Activated CD8-positive, alpha-beta T cell treated with anti-CD3 and anti-CD28 coated beads, Interleukin-2, amount 10 ng/mL, durations not matched to agents 7 days and 5 days (primary cell): Measurements from ENCODE around the gene CATSPER3. TPM values are rescaled to one million over a fixed set of nuclear protein-coding genes. Genes with fewer than 3 reads are reported as not detected.

Experiments
- ATAC-seq: fragments of 150-1000 bp; cut with Tn5 transposase; one replicate; pipeline ENCODE4 v1.10.0; 2021; ENCODE audit warnings: moderate library complexity
- CTCF ChIA-PET: fragments of 350-600 bp; sonication (Branson Sonifier 250); formaldehyde crosslinking; loops from one replicate; lab custom pipeline; 2021; ENCODE audit warnings: antibody characterized with exemption; lab: Charles Lee
- POLR2A ChIA-PET: fragments of 350-600 bp; sonication (Branson Sonifier 250); formaldehyde crosslinking; loops from one replicate; lab custom pipeline; 2021; ENCODE audit warnings: antibody characterized with exemption; lab: Charles Lee
- DNase-seq: peaks from one replicate; pipeline ENCODE4 v3.0.0-alpha.2; 2020
- H3K27ac Mint-ChIP-seq: one replicate; pipeline ENCODE4 v1.8.0; 2021; ENCODE audit warnings: mild to moderate bottlenecking, mixed read lengths
- H3K27me3 Mint-ChIP-seq: one replicate; pipeline ENCODE4 v1.8.0; 2021; ENCODE audit warnings: low read depth, mixed read lengths
- H3K36me3 Mint-ChIP-seq: one replicate; pipeline ENCODE4 v1.8.0; 2021; ENCODE audit warnings: low read depth, mixed read lengths
- H3K4me1 Mint-ChIP-seq: one replicate; pipeline ENCODE4 v1.8.0; 2021; ENCODE audit warnings: low read depth, mixed read lengths
- H3K4me3 Mint-ChIP-seq: one replicate; pipeline ENCODE4 v1.8.0; 2021; ENCODE audit warnings: mild to moderate bottlenecking, mixed read lengths
- H3K9me3 Mint-ChIP-seq: one replicate; pipeline ENCODE4 v1.8.0; 2022; ENCODE audit warnings: mixed read lengths; ENCODE audit not compliant: insufficient read depth
- total RNA-seq, 2 experiments: library from RNA; stranded (reverse); gene quantifications; one replicate each; pipeline ENCODE4 v1.2.3, GENCODE V29; 2021

The CATSPER3 gene
- total RNA-seq, 2 experiments from 2014 or later, result 0.68 to 0.89 TPM

- no peaks in the 10 kb centered on the region for H3K27me3 Mint-ChIP-seq
- ATAC-seq, result no peak
Measured at GRCh38 chr5:134945041-134945440, 22.7 kb upstream of the CATSPER3 start.

GRCh38 chr5:134948911-134949310 is 18.8 kb upstream of the CATSPER3 start:
- ATAC-seq (no peak), DNase-seq (no peak)
- Mint-ChIP-seq H3K4me3 (no peak overlapping the region), H3K4me1 (no peaks in the 10 kb centered on the region), H3K9me3 (peaks cover 3% of the 10 kb centered on the region), H3K27ac (no peak overlapping the region), H3K36me3 (peaks cover 4% of the 10 kb centered on the region), H3K27me3 (no peaks in the 10 kb centered on the region)
- CTCF ChIA-PET, result interaction anchor here (1.2 kb wide), 1 partner anchor 16 kb away, joined by 3 read pairs; no protein-coding TSS in a partner anchor
- POLR2A ChIA-PET, result no interaction called here

More at GRCh38 chr5:134945041-134945440, 22.7 kb upstream of the CATSPER3 start:
- Mint-ChIP-seq H3K27ac (no peak overlapping the region), H3K4me1 (no peaks in the 10 kb centered on the region), H3K4me3 (no peak overlapping the region), H3K9me3 (no peaks in the 10 kb centered on the region), H3K36me3 (peaks cover 5% of the 10 kb centered on the region)
- POLR2A ChIA-PET, result no interaction called here
- CTCF ChIA-PET, result no interaction called here
- DNase-seq, result no peak

- H3K4me1 Mint-ChIP-seq, result no peaks in the 10 kb centered on the region
- CTCF ChIA-PET, result interaction anchor here (0.6 kb wide), 1 partner anchor 988 kb away, joined by 3 read pairs; no protein-coding TSS in a partner anchor
- no peaks in the 10 kb centered on the region for H3K27me3 Mint-ChIP-seq
- DNase-seq, result no peak
- peaks cover 7% of the 10 kb centered on the region for H3K9me3 Mint-ChIP-seq
- H3K36me3 Mint-ChIP-seq, result peaks cover 6% of the 10 kb centered on the region
- no peak overlapping the region for H3K4me3 Mint-ChIP-seq
- no peak for ATAC-seq
- POLR2A ChIA-PET, result no interaction called here
- no peak overlapping the region for H3K27ac Mint-ChIP-seq
Measured at GRCh38 chr5:134949316-134949715, 18.4 kb upstream of the CATSPER3 start.

- DNase-seq (no peak), ATAC-seq (no peak)
- Mint-ChIP-seq H3K4me3 (no peak overlapping the region), H3K27me3 (no peaks in the 10 kb centered on the region), H3K36me3 (peaks cover 22% of the 10 kb centered on the region), H3K9me3 (peaks cover 10% of the 10 kb centered on the region), H3K4me1 (peaks cover 6% of the 10 kb centered on the region), H3K27ac (no peak overlapping the region)
- POLR2A ChIA-PET, result no interaction called here
- CTCF ChIA-PET, result no interaction called here
Measured at GRCh38 chr5:134957920-134958608, 9.6 kb upstream of the CATSPER3 start.

GRCh38 chr5:134958755-134959154 is 9.0 kb upstream of the CATSPER3 start:
- DNase-seq, result no peak
- CTCF ChIA-PET, result no interaction called here
- Mint-ChIP-seq H3K27ac (no peak overlapping the region), H3K4me1 (peaks cover 10% of the 10 kb centered on the region), H3K27me3 (no peaks in the 10 kb centered on the region), H3K36me3 (peaks cover 24% of the 10 kb centered on the region), H3K9me3 (peaks cover 9% of the 10 kb centered on the region), H3K4me3 (no peak overlapping the region)
- no peak for ATAC-seq
- POLR2A ChIA-PET, result no interaction called here

- Mint-ChIP-seq H3K9me3 (no peaks in the 10 kb centered on the region), H3K4me3 (no peak overlapping the region), H3K4me1 (peaks cover 29% of the 10 kb centered on the region), H3K27me3 (no peaks in the 10 kb centered on the region), H3K36me3 (peaks cover 24% of the 10 kb centered on the region), H3K27ac (no peak overlapping the region)
- DNase-seq, result no peak
- no peak for ATAC-seq
- ChIA-PET POLR2A (no interaction called here), CTCF (no interaction called here)
Measured at GRCh38 chr5:134963098-134963497, 4.6 kb upstream of the CATSPER3 start.

- Mint-ChIP-seq H3K27ac (peak overlapping the region; percentile 79), H3K4me1 (peaks cover 26% of the 10 kb centered on the region), H3K27me3 (no peaks in the 10 kb centered on the region), H3K36me3 (peaks cover 24% of the 10 kb centered on the region), H3K9me3 (no peaks in the 10 kb centered on the region), H3K4me3 (no peak overlapping the region)
- ATAC-seq (peak; percentile 80), DNase-seq (peak; percentile 41)
- POLR2A ChIA-PET, result no interaction called here
- CTCF ChIA-PET, result interaction anchor here (0.7 to 1.3 kb wide), 2 partner anchors 16 to 46 kb away, joined by 3 read pairs; no protein-coding TSS in a partner anchor
Measured at GRCh38 chr5:134964359-134965270, 3.1 kb upstream of the CATSPER3 start.

- Mint-ChIP-seq H3K27me3 (no peaks in the 10 kb centered on the region), H3K4me3 (no peak overlapping the region), H3K4me1 (peaks cover 26% of the 10 kb centered on the region), H3K9me3 (no peaks in the 10 kb centered on the region), H3K27ac (peak overlapping the region; percentile 53), H3K36me3 (peaks cover 21% of the 10 kb centered on the region)
- ChIA-PET POLR2A (no interaction called here), CTCF (interaction anchor here (0.7 to 1.3 kb wide), 2 partner anchors 17 to 47 kb away, joined by 3 read pairs; no protein-coding TSS in a partner anchor)
- DNase-seq, result no peak
- ATAC-seq, result no peak
Measured at GRCh38 chr5:134965271-134965825, 2.4 kb upstream of the CATSPER3 start.

- POLR2A ChIA-PET, result no interaction called here
- CTCF ChIA-PET, result no interaction called here
- Mint-ChIP-seq H3K9me3 (no peaks in the 10 kb centered on the region), H3K4me3 (no peak overlapping the region), H3K27me3 (no peaks in the 10 kb centered on the region), H3K4me1 (peaks cover 24% of the 10 kb centered on the region), H3K27ac (no peak overlapping the region), H3K36me3 (peaks cover 17% of the 10 kb centered on the region)
- no peak for DNase-seq
- ATAC-seq, result no peak
Measured at GRCh38 chr5:134968055-134968454, 348 bp downstream of the CATSPER3 start.

GRCh38 chr5:134969166-134969565 is 1.5 kb downstream of the CATSPER3 start:
- no peak overlapping the region for H3K4me3 Mint-ChIP-seq
- no peak overlapping the region for H3K27ac Mint-ChIP-seq
- ATAC-seq, result no peak
- peaks cover 14% of the 10 kb centered on the region for H3K36me3 Mint-ChIP-seq
- H3K4me1 Mint-ChIP-seq, result peaks cover 16% of the 10 kb centered on the region
- DNase-seq, result no peak
- CTCF ChIA-PET, result no interaction called here
- POLR2A ChIA-PET, result no interaction called here
- no peaks in the 10 kb centered on the region for H3K9me3 Mint-ChIP-seq
- no peaks in the 10 kb centered on the region for H3K27me3 Mint-ChIP-seq

GRCh38 chr5:134975078-134975715 is 7.5 kb downstream of the CATSPER3 start:
- no peaks in the 10 kb centered on the region for H3K27me3 Mint-ChIP-seq
- peaks cover 2% of the 10 kb centered on the region for H3K9me3 Mint-ChIP-seq
- H3K4me1 Mint-ChIP-seq, result no peaks in the 10 kb centered on the region
- POLR2A ChIA-PET, result no interaction called here
- peaks cover 13% of the 10 kb centered on the region for H3K36me3 Mint-ChIP-seq
- no peak for DNase-seq
- CTCF ChIA-PET, result no interaction called here
- no peak overlapping the region for H3K27ac Mint-ChIP-seq
- no peak overlapping the region for H3K4me3 Mint-ChIP-seq
- ATAC-seq, result no peak
